ENCODE data around the gene ARPP21.

ARPP21 gene

DNA sequence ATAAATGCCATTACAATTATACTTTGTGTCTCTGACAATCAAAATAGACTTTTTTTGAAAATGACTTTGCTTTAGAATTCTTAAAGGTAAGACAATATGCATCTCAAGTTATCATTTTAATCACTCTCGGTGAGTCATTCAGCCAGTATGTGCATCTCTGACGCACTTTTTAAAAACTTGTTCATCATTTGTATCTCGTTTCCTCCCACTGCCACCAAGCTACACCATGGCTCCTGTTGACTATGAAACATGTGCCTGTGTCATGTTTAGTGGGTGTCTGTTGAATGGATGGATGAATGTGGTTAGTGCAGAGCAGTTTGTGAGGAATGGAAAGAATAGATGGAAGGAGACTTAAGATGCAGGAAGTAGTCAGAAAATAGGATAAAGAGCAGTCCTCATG, 68.6 kb downstream of the ARPP21 start:
- TF ChIP-seq, protein P1, sequence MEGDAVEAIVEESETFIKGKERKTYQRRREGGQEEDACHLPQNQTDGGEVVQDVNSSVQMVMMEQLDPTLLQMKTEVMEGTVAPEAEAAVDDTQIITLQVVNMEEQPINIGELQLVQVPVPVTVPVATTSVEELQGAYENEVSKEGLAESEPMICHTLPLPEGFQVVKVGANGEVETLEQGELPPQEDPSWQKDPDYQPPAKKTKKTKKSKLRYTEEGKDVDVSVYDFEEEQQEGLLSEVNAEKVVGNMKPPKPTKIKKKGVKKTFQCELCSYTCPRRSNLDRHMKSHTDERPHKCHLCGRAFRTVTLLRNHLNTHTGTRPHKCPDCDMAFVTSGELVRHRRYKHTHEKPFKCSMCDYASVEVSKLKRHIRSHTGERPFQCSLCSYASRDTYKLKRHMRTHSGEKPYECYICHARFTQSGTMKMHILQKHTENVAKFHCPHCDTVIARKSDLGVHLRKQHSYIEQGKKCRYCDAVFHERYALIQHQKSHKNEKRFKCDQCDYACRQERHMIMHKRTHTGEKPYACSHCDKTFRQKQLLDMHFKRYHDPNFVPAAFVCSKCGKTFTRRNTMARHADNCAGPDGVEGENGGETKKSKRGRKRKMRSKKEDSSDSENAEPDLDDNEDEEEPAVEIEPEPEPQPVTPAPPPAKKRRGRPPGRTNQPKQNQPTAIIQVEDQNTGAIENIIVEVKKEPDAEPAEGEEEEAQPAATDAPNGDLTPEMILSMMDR (IDR thresholded peaks at IDR 0.05; ENCODE audit: low read depth, low read length), result no peak
- peak in 1 of 2 donors; percentile 33 for DNase-seq (ENCODE audit: low read depth in 2 of 2)
- no peak overlapping the region for H3K4me3 ChIP-seq (replicated peaks in 1 of 2; ENCODE audit: low read depth in 2 of 2, low read length in 2 of 2)

DNA sequence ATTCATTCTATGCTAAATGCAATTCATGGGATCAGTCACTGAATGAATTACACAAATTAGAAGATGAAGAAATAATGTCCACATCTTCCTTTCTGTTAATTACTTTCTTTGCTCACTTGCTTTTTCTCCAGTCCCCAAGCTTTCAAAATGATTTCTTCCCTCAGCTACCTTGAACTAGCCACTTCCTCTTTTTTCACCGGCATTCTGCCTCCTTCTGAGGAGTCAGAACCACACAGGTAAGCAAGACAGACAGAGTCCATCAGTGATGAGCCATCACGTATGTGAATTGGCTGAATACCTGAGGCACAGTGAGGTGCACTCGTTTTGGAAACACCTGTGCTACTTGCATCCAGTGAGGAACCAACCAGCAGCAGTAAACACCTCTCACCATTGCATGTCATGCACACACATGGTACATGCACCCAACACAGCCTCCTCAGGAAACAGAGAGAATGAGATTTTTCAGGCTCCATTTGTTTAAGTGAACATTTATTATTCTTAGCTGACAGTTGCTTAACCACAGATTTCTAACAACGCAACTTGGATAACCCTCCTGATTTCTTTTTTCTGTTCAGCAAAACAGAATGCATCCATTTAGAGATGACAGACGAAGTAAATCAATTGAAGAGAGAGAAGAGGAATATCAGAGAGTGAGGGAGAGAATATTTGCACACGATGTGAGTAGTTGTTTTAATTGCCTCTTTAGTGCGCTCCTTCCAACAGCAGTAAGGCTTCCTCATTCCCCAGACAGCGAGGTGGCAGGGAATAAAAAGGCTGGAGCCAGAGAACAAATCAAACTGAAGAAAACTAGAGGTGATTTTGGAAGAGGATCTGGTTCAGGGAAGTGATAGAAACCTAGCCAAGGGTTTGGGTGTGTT, 69.3 kb downstream of the ARPP21 start:
- TF ChIP-seq, protein P1 (IDR thresholded peaks at IDR 0.05; ENCODE audit: low read depth, low read length), result no peak
- DNase-seq (ENCODE audit: low read depth in 2 of 2), result no peak
- no peak overlapping the region for H3K4me3 ChIP-seq (replicated peaks in 1 of 2; ENCODE audit: low read depth in 2 of 2, low read length in 2 of 2)

DNA sequence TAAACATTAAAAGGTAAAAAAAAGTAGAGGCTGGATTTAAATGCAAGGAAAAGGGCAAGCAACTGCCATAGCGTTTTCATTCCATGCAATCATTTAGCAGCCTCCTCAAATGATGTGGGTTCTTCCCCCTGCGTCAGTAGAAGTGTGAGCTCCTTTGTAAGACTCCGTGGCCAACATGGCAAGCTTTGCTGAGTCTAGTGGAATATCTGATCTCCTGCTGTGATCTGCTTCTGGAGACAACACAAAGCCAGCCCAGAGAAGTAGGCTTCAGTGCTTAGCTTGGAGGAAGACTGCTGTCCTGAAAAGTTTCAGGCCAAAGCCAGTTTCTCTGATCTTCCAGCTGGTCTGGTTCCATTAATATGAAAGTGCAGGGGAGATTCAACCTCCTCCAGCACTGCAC, 70.4 kb downstream of the ARPP21 start:
- DNase-seq (ENCODE audit: low read depth in 2 of 2), result no peak
- no peak overlapping the region for H3K4me3 ChIP-seq (replicated peaks in 1 of 2; ENCODE audit: low read depth in 2 of 2, low read length in 2 of 2)
- TF ChIP-seq, protein P1 (IDR thresholded peaks at IDR 0.05; ENCODE audit: low read depth, low read length), result no peak

DNA sequence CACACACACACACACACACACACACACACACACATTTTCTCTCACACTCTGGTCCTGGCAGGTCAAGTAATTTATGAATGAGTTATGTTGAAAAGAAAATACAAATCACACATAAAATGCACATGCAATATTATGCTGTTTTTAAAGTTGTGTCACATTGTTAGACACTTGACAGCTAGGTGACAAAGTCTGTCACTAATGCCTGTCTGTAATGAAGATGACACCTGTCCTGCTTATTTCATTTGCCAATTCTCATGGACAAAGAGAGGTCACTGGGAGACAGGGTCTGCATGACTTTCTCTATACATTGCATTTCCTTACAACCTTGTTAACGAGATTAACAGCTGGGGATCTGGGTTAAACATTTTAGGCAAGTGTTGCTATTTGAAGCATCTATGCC, 71.2 kb downstream of the ARPP21 start:
- DNase-seq (ENCODE audit: low read depth in 2 of 2), result no peak
- TF ChIP-seq, protein P1 (IDR thresholded peaks at IDR 0.05; ENCODE audit: low read depth, low read length), result no peak

GRCh38 chr3:35718921-35719320, 79.6 kb downstream of the ARPP21 start:
- no peak for DNase-seq (ENCODE audit: low read depth in 2 of 2)
- TF ChIP-seq, protein P1 (IDR thresholded peaks at IDR 0.05; ENCODE audit: low read depth, low read length), result no peak
- no peak overlapping the region for H3K4me3 ChIP-seq (replicated peaks in 1 of 2; ENCODE audit: low read depth in 2 of 2, low read length in 2 of 2)

More for the DNA sequence above, 71.2 kb downstream of the ARPP21 start:
- H3K4me3 ChIP-seq (replicated peaks in 1 of 2; ENCODE audit: low read depth in 2 of 2, low read length in 2 of 2), result no peak overlapping the region

DNA sequence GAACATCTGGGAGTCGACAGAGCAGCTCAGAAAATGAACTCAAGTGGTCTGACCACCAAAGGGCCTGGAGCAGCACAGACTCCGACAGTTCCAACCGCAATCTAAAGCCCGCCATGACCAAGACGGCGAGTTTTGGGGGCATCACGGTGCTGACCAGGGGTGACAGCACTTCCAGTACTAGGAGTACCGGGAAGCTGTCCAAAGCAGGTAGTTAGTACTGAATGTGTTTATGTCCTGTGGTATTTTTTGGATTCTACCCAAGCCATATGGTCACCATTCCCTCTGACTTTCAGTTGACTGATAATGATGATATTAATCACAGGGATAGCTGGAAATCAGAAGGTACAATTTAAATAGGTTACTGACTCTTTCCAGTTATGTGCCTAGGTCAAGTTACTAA, 82.3 kb downstream of the ARPP21 start:
- no peak for DNase-seq (ENCODE audit: low read depth in 2 of 2)
- TF ChIP-seq, protein P1 (IDR thresholded peaks at IDR 0.05; ENCODE audit: low read depth, low read length), result no peak

More for the DNA sequence above, 82.3 kb downstream of the ARPP21 start:
- no peak overlapping the region for H3K4me3 ChIP-seq (replicated peaks in 1 of 2; ENCODE audit: low read depth in 2 of 2, low read length in 2 of 2)
